BJ (cell line): Measurements from ENCODE around the gene IL21R. TPM values are rescaled to one million over a fixed set of nuclear protein-coding genes. Genes with fewer than 3 reads are reported as not detected.

ENCODE experiments used
- CTCF ChIA-PET: fragments of 350-600 bp; formaldehyde crosslinking; extraction: SDS; loops from one replicate; lab custom pipeline; 2021; ENCODE audit warnings: antibody characterized with exemption, inconsistent platforms; lab: Yijun Ruan, JAX
- POLR2A ChIA-PET: fragments of 300-600 bp; sonication (Branson Sonifier 250); formaldehyde crosslinking; extraction: SDS; loops from one replicate; lab custom pipeline; 2021; ENCODE audit warnings: antibody characterized with exemption; lab: Charles Lee
- DNase-seq: peaks from one replicate; pipeline ENCODE4 v3.0.0-alpha.2; 2011; ENCODE audit warnings: low read depth
- H3K27me3 ChIP-seq: 2 replicates; pipeline ENCODE4 v1.6.0; 2011; ENCODE audit warnings: low read length; ENCODE audit not compliant: control insufficient read depth, insufficient read depth
- H3K36me3 ChIP-seq: 2 replicates; pipeline ENCODE4 v1.5.1; 2011; ENCODE audit warnings: low read length; ENCODE audit not compliant: control insufficient read depth, insufficient read depth
- H3K4me3 ChIP-seq: 2 replicates; pipeline ENCODE4 v1.5.1; 2011; ENCODE audit warnings: low read depth, mild to moderate bottlenecking, control low read depth, low read length
- CTCF ChIP-seq: IDR thresholded peaks from 2 replicates; pipeline ENCODE4 v1.5.1; 2011; ENCODE audit warnings: low read depth, mild to moderate bottlenecking, control low read depth, inconsistent platforms, low read length, moderate library complexity; ENCODE audit not compliant: insufficient read depth
- polyA plus RNA-seq: library from polyadenylated mRNA; depleted of rRNA; stranded (reverse); fragments of >200 nt; gene quantifications from 2 replicates; pipeline ENCODE4 v1.2.3, GENCODE V29; 2011

Gene IL21R
- polyA plus RNA-seq, 1 experiment: 0.58 TPM

- POLR2A ChIA-PET: no interaction called here
- CTCF ChIA-PET: interaction anchor here (0.6 to 8.7 kb wide), 40 partner anchors 10 to 1530 kb away, joined by 3 to 206 read pairs (median 4); no protein-coding TSS in a partner anchor
- peaks cover 4% of the 10 kb centered on the region; the same call in 1 of the 2 replicates for H3K36me3 ChIP-seq
- no peaks in the 10 kb centered on the region for H3K27me3 ChIP-seq
- no peak for TF ChIP-seq CTCF
- no peak overlapping the region for H3K4me3 ChIP-seq
- DNase-seq: no peak
These were observed 33.6 kb upstream of the IL21R start for GRCh38 chr16:27368358-27368722.

DNA sequence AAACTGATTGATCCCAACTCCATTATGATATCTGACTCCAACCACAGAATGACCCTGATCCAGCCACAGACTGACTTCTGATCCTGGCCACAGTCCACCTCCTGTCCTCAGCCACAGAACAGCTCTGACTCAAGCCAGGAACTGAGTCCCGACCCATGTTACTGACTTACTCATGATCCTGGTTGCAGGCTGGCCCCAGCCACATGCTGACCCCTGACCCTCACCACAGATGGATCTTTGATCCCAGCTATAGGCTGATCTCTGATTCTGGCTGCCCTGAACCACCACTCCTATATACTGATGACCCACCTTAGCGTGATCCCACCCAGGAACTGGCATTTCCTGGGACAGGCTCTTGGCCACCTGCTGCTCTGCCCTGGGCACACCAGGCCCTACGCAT is 32.2 kb upstream of the IL21R start:
- H3K27me3 ChIP-seq: no peaks in the 10 kb centered on the region
- POLR2A ChIA-PET: no interaction called here
- no peak for TF ChIP-seq CTCF
- no peak overlapping the region for H3K4me3 ChIP-seq
- no peak for DNase-seq
- CTCF ChIA-PET: interaction anchor here (0.6 to 8.7 kb wide), 5 partner anchors 11 to 276 kb away, joined by 3 to 206 read pairs (median 3); no protein-coding TSS in a partner anchor
- no peaks in the 10 kb centered on the region for H3K36me3 ChIP-seq

DNA sequence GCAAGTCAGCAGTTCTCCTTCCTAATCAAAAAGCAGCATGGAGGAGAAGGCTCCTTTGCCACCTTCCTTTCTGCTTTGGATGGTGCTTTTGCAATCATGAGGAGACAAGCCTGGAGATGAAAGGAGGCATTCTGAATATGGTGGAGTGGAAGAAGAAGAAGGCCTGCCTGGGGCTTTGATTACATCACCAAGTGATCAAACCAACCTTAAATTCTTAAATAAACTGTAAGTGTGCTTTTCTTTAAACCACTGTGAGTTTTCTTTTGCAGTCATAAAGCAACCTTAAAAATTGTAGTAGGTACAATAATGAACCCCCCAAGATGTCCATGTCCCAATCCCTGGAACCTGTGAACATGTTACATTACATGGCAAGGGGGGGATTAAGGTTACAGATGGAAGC is 31.7 kb upstream of the IL21R start:
- ChIA-PET CTCF (interaction anchor here (0.6 to 8.7 kb wide), 3 partner anchors 133 to 277 kb away, joined by 3 to 206 read pairs (median 4); no protein-coding TSS in a partner anchor), POLR2A (no interaction called here)
- no peak for TF ChIP-seq CTCF

DNA sequence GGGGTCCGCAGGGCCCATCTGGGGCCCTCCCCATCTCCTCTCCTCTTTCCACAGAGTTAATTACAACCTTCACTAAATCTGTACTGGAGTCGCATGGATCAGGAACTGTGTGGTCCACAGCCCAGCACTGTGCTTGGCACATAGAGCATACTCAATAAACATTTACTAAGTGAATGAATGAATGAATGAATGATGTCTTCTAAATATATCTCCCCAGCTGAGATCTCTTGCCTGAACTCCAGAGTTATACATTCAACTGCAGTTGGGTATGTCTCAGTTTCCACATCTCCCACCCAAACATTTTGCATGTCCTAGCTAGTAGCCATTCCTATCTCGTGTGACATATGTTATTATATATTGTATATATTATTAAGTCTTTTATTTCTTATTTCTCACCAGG is 28.7 kb upstream of the IL21R start:
- no peak for TF ChIP-seq CTCF
- Histone ChIP-seq H3K36me3 (no peaks in the 10 kb centered on the region), H3K4me3 (no peak overlapping the region), H3K27me3 (no peaks in the 10 kb centered on the region)
- DNase-seq: no peak
- CTCF ChIA-PET: interaction anchor here (1.2 to 8.7 kb wide), 3 partner anchors 12 to 194 kb away, joined by 3 to 206 read pairs (median 5); no protein-coding TSS in a partner anchor
- POLR2A ChIA-PET: no interaction called here

More for the DNA sequence above, 31.7 kb upstream of the IL21R start:
- H3K36me3 ChIP-seq: no peaks in the 10 kb centered on the region
- H3K4me3 ChIP-seq: no peak overlapping the region
- H3K27me3 ChIP-seq: no peaks in the 10 kb centered on the region
- no peak for DNase-seq

DNA sequence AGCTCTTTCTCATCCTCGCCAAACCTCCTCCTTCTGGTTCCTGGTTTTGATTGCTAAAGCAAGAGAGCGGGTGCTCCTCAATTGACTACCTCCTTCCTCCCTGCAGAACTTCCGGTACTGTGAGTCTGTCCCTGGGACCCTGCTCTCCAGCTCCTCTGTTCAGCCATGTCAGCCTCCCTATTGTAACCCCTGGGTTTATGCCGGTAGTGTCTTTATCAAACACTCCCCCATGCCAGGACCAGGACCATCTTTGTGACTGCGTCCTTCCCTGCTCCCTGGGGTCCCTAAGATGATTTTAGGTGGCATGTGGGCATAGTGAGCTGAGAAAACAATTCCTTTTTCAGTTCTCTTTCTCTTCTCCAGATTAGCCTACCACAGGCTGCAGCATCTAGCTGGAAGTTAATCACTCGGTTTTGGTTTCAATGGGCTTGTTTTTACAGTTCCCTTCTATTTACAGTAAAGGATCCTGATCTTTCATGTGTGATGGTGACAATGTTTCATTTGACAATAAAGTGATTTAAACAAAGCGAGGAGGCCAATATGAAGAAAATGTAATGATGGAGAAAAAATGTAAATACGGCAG is 27.7 kb upstream of the IL21R start:
- CTCF ChIA-PET: interaction anchor here (1.4 to 2.9 kb wide), 4 partner anchors 10 to 195 kb away, joined by 3 to 15 read pairs (median 4); no protein-coding TSS in a partner anchor
- TF ChIP-seq CTCF: no peak

More for the DNA sequence above, 27.7 kb upstream of the IL21R start:
- Histone ChIP-seq H3K36me3 (no peaks in the 10 kb centered on the region), H3K27me3 (no peaks in the 10 kb centered on the region), H3K4me3 (no peak overlapping the region)
- POLR2A ChIA-PET: no interaction called here
- DNase-seq: no peak
